Activated T-helper 2 cell treated with anti-CD3 and anti-CD28 coated beads, Interferon-gamma antibody, Interleukin-2, Interleukin-4, amounts not matched to agents 10 μg/mL and 5 μg/mL and 100 μg/mL, durations not matched to agents 14 hours and 24 hours and 36 hours (primary cell): ENCODE results near the gene ESRRA. TPM values are rescaled to one million over a fixed set of nuclear protein-coding genes. Genes with fewer than 3 reads are reported as not detected.

ENCODE experiments used
- DNase-seq: peaks from one replicate; pipeline ENCODE4 v3.0.0; 2021; ENCODE audit warnings: low spot score
- H3K27ac Mint-ChIP-seq: one replicate; pipeline ENCODE4 v1.8.0; 2021; ENCODE audit warnings: mixed read lengths
- H3K27me3 Mint-ChIP-seq: one replicate; pipeline ENCODE4 v1.8.0; 2021; ENCODE audit warnings: low read depth, mixed read lengths
- H3K36me3 Mint-ChIP-seq: one replicate; pipeline ENCODE4 v1.8.0; 2021; ENCODE audit warnings: low read depth, mixed read lengths
- H3K4me1 Mint-ChIP-seq: one replicate; pipeline ENCODE4 v1.8.0; 2021; ENCODE audit warnings: low read depth, mixed read lengths
- H3K4me3 Mint-ChIP-seq: one replicate; pipeline ENCODE4 v1.8.0; 2021; ENCODE audit warnings: low read depth, mild to moderate bottlenecking, moderate library complexity, mixed read lengths
- H3K9me3 Mint-ChIP-seq: one replicate; pipeline ENCODE4 v1.8.0; 2021; ENCODE audit warnings: mixed read lengths
- intact Hi-C: fragments of 100-400 bp; cut with micrococcal nuclease; formaldehyde crosslinking; loops from one replicate; pipeline ENCODE4 v1.15.1; 2023
- total RNA-seq: library from RNA; stranded (reverse); gene quantifications from 2 replicates; pipeline ENCODE4 v1.2.3, GENCODE V29; 2022

ESRRA gene
- total RNA-seq, 1 donor from 2014 or later: 49.4 TPM

DNA sequence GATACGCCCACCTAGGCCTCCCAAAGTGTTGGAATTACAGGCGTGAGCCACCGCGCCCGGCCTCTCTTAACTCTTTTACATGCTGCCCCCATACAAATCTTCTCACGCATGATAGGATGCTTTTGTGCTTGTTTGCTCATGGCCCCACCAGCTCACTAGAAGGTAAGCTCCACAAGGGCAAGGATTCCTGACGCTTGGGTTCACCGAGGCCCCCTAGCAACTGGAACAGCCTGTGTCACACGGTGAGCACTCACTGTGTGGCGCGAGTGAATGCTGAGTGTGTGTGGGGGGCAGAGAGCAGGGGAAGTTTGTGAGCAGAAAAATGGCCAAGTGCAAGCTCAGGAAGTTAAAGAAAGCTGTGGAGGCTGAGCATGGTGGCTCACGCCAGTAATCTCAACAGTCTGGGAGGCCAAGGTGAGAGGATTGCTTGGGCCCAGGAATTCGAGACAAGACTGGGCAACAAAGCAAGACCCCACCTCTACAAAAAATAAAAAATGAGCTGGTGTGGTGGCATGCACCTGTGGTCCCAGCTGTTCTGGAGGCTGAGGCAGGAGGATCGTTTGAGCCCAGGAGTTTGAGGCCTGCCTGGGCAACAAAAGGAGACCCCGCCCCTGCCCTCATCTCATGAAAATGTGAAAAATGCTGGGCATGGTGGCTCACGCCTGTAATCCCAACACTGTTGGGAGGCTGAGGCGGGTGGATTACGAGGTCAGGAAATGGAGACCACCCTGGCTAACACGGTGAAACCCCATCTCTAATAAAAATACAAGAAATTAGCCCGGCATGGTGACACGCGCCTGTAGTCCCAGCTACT, 23.2 kb upstream of the ESRRA start:
- intact Hi-C loops: no loop called here

GRCh38 chr11:64283092-64283491, 22.2 kb upstream of the ESRRA start:
- intact Hi-C loops: no loop called here
- Mint-ChIP-seq H3K4me3 (peak overlapping the region; percentile 45), H3K27ac (no peak overlapping the region), H3K36me3 (peaks cover 16% of the 10 kb centered on the region), H3K9me3 (no peaks in the 10 kb centered on the region), H3K4me1 (peaks cover 9% of the 10 kb centered on the region), H3K27me3 (no peaks in the 10 kb centered on the region)
- no peak for DNase-seq

More for the DNA sequence above, 23.2 kb upstream of the ESRRA start:
- Mint-ChIP-seq H3K27me3 (no peaks in the 10 kb centered on the region), H3K4me3 (no peak overlapping the region), H3K36me3 (peaks cover 16% of the 10 kb centered on the region), H3K9me3 (no peaks in the 10 kb centered on the region), H3K27ac (no peak overlapping the region), H3K4me1 (peaks cover 9% of the 10 kb centered on the region)
- DNase-seq: no peak

- Mint-ChIP-seq H3K9me3 (no peaks in the 10 kb centered on the region), H3K27ac (peak within 1 kb of the TSS; percentile 93), H3K36me3 (peaks cover 8% of the 10 kb centered on the region), H3K4me1 (peaks cover 9% of the 10 kb centered on the region), H3K4me3 (peak within 1 kb of the TSS; percentile 85), H3K27me3 (no peaks in the 10 kb centered on the region)
- intact Hi-C loops: loop anchor here (2.0 kb wide), 2 partner anchors 20 to 44 kb away; partner anchors contain the start of genes ESRRA and FKBP2
- DNase-seq: peak; percentile 88
Measured at GRCh38 chr11:64284048-64284961, 21.0 kb upstream of the ESRRA start, which contains the start of gene BAD. Gene BAD (minus strand): TSS chr11:64284665. CDS start chr11:64284368, 297 bp downstream.

DNA sequence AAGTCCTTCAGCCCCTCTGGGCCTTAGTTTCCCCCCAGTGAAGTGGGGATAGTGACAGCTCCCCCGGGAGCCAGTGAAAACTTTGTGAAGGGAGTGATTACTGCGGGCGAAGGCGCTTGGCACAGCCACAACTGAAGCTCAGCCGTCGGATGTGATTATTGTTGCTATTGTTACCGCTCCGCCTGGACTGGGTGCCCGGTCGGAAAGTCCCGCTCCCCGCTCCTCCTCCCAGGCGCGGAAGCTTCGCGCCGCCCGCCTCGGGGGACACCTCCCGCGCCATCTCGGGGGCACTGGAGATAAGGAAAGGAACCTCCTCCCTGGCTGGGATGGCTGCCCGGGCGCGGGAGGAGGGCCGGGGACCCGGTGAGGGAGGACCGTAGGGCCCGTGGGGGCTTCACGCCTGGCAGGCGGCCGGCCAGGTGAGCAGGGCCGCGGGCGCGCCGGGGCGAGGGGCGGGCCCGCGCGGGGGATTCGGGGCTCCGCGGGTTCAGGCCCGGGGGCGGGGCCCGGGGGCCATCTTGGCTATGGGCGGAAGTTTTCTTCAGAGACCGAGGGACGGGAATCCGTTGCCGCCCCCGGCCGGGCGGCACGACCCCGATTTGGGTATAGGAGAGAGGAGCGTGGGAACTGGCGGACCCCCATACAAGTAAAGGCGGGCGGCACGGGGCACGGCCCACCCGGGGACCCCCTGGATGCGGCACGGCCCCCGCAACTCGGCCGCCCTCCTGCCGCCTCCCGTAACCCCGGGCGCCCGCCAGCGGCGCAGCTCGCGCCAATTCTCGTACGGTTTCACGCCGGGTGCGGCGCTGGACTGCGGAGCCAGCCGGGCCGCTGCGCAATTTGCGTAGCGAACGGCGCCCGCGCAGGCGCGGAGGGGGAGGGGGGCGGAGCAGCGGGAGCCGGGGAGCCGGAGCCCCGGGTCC, 20.1 kb upstream of the ESRRA start, which contains the start of gene GPR137:
TSS of gene GPR137 (plus strand) at position 887 of the 923 bp plus-strand sequence. CDS start 677 bp downstream, outside the sequence.
- peak within 1 kb of the TSS; percentile 93 for H3K27ac Mint-ChIP-seq
- H3K4me1 Mint-ChIP-seq: peaks cover 9% of the 10 kb centered on the region
- peak within 1 kb of the TSS; percentile 85 for H3K4me3 Mint-ChIP-seq
- peaks cover 4% of the 10 kb centered on the region for H3K27me3 Mint-ChIP-seq
- no peaks in the 10 kb centered on the region for H3K9me3 Mint-ChIP-seq
- peak; percentile 89 for DNase-seq
- intact Hi-C loops: loop anchor here (1.0 to 2.0 kb wide), 4 partner anchors 15 to 44 kb away; partner anchors contain the start of genes ESRRA, FKBP2 and TRMT112
- H3K36me3 Mint-ChIP-seq: peaks cover 8% of the 10 kb centered on the region

- Mint-ChIP-seq H3K36me3 (peaks cover 5% of the 10 kb centered on the region), H3K4me3 (peak overlapping the region; percentile 83), H3K4me1 (peaks cover 12% of the 10 kb centered on the region), H3K9me3 (no peaks in the 10 kb centered on the region), H3K27ac (peak overlapping the region; percentile 73), H3K27me3 (peaks cover 13% of the 10 kb centered on the region)
- intact Hi-C loops: loop anchor here (1.0 to 2.0 kb wide), 4 partner anchors 16 to 45 kb away; partner anchors contain the start of genes ESRRA, FKBP2 and TRMT112
- DNase-seq: no peak
Measured at GRCh38 chr11:64285885-64286800, 19.2 kb upstream of the ESRRA start.

DNA sequence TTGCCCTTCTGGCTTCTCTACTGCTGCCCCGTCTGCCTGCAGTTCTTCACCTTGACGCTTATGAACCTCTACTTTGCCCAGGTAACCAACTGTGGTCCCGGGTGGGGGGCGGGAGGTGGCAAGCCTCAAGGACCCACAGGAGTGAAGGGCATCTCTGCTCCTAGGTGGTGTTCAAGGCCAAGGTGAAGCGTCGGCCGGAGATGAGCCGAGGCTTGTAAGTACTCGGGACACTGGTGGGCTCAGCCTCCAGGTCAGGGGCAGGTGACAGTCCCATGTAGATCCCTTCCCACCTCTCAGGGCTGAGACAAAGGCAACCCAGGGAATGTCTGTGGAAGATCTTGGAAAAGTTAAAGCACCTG, 18.5 kb upstream of the ESRRA start:
- H3K4me3 Mint-ChIP-seq: peak overlapping the region; percentile 83
- H3K9me3 Mint-ChIP-seq: no peaks in the 10 kb centered on the region
- peaks cover 13% of the 10 kb centered on the region for H3K27me3 Mint-ChIP-seq
- DNase-seq: no peak
- intact Hi-C loops: no loop called here
- no peaks in the 10 kb centered on the region for H3K36me3 Mint-ChIP-seq
- H3K27ac Mint-ChIP-seq: no peak overlapping the region
- peaks cover 12% of the 10 kb centered on the region for H3K4me1 Mint-ChIP-seq

GRCh38 chr11:64287676-64288352, 17.5 kb upstream of the ESRRA start:
- Mint-ChIP-seq H3K9me3 (no peaks in the 10 kb centered on the region), H3K36me3 (no peaks in the 10 kb centered on the region), H3K27ac (no peak overlapping the region), H3K4me3 (peak overlapping the region; percentile 17), H3K27me3 (peaks cover 17% of the 10 kb centered on the region), H3K4me1 (peaks cover 13% of the 10 kb centered on the region)
- intact Hi-C loops: no loop called here
- DNase-seq: no peak

GRCh38 chr11:64288353-64288750, 17.0 kb upstream of the ESRRA start:
- Mint-ChIP-seq H3K36me3 (no peaks in the 10 kb centered on the region), H3K27ac (no peak overlapping the region), H3K27me3 (peaks cover 22% of the 10 kb centered on the region), H3K9me3 (no peaks in the 10 kb centered on the region), H3K4me3 (no peak overlapping the region), H3K4me1 (peaks cover 12% of the 10 kb centered on the region)
- intact Hi-C loops: no loop called here
- DNase-seq: no peak

DNA sequence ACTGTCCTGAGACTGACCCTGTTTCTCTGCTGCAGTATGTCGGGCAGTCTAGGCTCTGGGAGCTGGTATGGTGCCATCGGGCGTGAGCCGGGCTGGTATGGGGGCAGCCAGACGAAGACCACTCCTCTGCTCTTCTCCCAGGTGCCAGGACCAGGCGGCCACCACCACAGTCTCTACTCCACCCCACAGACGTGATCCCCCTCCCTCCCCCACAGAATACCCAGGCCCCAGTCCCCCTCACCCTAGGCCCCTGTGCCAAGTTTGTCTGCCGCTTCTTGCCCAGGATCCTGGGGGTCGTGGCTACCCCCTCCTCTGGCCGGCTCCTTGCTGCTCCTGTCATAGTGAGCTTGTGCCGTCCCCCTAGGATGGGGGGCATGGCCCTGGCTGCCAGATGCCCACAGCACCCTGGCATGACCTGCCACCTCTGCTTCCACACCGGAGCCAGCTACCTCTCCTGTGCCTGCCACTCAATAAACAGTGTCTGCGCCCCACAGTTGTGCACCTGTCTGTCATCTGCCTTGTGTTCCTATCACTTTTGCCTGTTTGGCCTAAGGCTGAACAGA, 16.2 kb upstream of the ESRRA start:
- no peaks in the 10 kb centered on the region for H3K9me3 Mint-ChIP-seq
- peaks cover 29% of the 10 kb centered on the region for H3K27me3 Mint-ChIP-seq
- H3K27ac Mint-ChIP-seq: no peak overlapping the region
- no peak for DNase-seq
- H3K36me3 Mint-ChIP-seq: no peaks in the 10 kb centered on the region
- intact Hi-C loops: no loop called here
- H3K4me3 Mint-ChIP-seq: no peak overlapping the region
- H3K4me1 Mint-ChIP-seq: peaks cover 10% of the 10 kb centered on the region

DNA sequence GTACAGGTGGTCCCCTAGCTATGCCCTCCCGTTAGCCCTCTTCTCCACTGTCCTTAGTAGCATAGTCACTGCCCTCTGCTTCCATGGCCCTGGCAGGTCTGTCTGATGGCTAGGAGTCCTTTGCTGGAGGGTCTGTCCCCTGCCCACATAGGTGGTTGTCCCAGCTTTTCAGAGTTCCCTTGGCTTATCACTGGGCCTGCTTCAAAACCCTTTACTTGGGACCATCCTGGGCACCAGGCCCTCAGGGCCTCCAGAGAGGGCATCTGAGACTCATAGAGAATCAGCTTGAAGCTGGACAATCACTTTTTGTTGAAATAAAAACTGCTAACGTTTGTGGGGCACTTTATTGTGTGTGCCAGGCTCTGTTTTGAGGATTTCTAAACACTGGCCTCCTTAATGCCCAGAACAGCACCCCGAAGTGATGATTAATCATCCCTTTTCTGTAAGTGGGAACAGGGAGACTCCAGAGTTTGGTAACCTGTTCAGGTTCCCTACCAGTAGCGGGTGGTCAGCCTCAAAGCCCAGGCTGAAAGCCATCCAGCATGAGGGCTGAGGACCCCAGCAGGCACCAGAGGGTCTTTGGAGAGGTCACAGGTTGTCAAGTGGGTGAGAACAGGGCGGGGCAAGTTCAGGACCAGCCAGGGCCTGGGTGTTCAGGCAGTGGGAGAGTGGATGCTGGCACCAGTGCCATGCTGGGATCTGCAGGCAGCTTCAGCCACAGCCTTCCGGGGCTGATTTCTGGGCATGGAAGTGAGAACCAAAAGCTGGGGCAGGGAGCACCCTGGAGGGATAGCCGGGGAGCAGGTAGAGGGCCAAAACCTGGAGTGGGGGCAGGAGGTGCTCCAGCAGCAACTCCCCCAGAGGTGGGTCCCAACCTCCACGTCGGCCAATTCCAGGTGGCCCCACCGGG, 14.7 kb upstream of the ESRRA start:
- Mint-ChIP-seq H3K9me3 (no peaks in the 10 kb centered on the region), H3K4me1 (peaks cover 10% of the 10 kb centered on the region), H3K27ac (no peak overlapping the region), H3K4me3 (no peak overlapping the region), H3K27me3 (peaks cover 41% of the 10 kb centered on the region), H3K36me3 (no peaks in the 10 kb centered on the region)
- intact Hi-C loops: no loop called here
- DNase-seq: no peak
